Measurements from ENCODE around the gene NBPF4.
"Not testable (repeated sequence)": the region's sequence is repeated elsewhere in the genome, so short reads cannot be mapped to it uniquely, and the experiment has no call there.

The NBPF4 gene, protein sequence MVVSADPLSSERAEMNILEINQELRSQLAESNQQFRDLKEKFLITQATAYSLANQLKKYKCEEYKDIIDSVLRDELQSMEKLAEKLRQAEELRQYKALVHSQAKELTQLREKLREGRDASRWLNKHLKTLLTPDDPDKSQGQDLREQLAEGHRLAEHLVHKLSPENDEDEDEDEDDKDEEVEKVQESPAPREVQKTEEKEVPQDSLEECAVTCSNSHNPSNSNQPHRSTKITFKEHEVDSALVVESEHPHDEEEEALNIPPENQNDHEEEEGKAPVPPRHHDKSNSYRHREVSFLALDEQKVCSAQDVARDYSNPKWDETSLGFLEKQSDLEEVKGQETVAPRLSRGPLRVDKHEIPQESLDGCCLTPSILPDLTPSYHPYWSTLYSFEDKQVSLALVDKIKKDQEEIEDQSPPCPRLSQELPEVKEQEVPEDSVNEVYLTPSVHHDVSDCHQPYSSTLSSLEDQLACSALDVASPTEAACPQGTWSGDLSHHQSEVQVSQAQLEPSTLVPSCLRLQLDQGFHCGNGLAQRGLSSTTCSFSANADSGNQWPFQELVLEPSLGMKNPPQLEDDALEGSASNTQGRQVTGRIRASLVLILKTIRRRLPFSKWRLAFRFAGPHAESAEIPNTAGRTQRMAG

DNA sequence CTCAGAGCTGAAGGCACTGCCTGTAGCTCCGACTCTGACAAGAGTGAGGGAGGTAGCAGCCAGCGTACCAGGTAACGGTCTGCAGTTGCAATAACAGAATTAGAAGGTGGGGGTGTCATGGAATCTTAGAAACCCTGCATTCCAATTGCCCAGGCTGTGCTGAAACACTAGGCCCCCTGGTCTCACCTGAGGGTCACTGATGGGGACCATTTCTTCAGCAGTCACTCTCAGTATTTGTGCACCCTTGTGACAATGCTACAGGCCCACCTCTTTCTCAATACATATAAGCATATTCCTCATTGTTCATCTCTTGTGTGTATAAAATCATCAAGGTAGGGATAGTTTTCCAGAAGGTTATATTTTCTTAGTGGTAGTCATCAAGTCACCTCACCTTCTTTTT, at the start of gene NBPF4:
Gene NBPF4 (minus strand): TSS at position 101 of the 400 bp plus-strand sequence. CDS start 315 bp downstream, outside the sequence.
- not testable (repeated sequence) for H3K4me1 ChIP-seq (ENCODE audit: control insufficient read depth, low read depth, low read length); H3K4me3 ChIP-seq (ENCODE audit: low read length); H3K9me3 ChIP-seq (ENCODE audit: control insufficient read depth, low read depth, low read length); H3K27ac ChIP-seq (ENCODE audit: low read length); H3K27me3 ChIP-seq (ENCODE audit: control insufficient read depth, insufficient read depth, low read length); H3K9ac ChIP-seq (ENCODE audit: low read length); H3K36me3 ChIP-seq (ENCODE audit: control insufficient read depth, low read depth, low read length)

DNA sequence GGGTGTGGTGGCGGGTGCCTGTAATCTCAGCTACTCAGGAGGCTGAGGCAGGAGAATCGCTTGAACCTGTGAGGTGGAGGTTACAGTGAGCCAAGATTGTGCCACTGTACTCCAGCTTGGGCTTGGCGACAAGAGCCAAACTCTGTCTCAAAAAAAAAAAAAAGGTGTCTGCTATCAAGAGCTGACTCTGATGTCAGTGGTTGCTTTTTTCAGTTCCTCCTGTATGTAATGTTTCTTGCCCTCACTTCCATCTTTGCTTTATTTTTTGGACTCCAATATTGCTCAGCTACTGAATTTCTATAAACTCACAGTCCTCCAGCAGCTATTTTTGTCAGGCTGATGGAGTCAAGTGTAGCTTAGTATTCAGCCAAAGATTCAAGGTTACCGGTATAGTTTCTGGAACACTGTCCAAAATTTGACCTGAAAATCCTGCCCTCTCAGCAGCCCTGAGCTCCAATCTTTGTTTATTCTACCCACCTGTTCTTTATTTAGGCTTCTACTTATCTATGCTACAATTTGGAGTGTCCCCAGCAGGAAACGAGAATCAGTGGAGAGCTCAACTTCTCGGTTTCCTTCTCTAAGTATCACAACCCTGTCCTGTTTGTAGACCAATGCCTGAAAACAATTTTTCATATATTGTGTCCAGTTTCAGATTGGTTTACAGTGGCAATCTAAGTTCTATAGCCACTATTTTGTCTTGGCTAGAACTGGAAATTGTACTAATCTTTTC, 38.8 kb upstream of the NBPF4 start:
- not testable (repeated sequence) for H3K9me3 ChIP-seq (ENCODE audit: control insufficient read depth, low read depth, low read length); H3K9ac ChIP-seq (ENCODE audit: low read length); H3K36me3 ChIP-seq (ENCODE audit: control insufficient read depth, low read depth, low read length); H3K4me3 ChIP-seq (ENCODE audit: low read length); H3K4me1 ChIP-seq (ENCODE audit: control insufficient read depth, low read depth, low read length); H3K27ac ChIP-seq (ENCODE audit: low read length); H3K27me3 ChIP-seq (ENCODE audit: control insufficient read depth, insufficient read depth, low read length)

DNA sequence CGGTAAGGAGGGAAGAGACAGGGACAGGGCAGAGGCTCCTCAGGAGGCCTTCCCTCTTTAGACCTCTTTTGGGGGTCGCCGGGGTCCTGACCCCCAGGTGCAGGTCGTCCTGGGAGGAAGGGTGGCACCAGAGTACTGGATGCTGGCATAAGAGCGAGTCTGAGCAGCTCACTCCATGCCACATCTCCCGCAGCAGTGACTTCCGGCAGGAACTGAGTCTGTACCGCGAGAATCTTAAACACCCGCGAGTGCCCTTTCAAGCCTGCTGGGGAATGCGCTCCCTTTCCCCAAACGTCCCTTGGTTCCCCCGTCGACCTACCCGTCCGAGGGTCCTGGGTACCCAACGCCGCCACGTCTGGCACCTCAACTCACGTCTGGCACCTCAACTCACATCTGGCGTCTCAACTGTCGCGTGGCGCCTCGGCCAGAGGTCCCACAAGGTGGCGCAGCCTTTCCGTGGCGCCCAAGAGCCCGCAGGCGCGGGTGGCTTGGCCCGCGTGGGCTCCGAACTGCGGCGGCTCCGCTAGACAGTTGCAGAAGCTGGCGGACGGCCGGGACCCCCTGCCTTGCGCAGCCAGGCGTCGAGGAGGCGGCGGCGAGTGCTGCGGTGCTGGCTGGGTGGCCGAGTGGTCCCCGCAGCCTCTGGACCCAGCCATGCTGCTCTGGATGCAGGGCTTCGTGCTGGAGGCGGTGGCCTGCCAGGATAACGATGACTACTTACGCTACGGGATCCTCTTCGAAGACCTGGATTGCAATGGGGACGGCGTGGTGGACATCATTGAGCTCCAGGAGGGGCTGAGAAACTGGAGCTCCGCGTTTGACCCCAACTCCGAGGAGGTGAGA, 28.8 kb upstream of the NBPF4 start:
- H3K36me3 ChIP-seq (ENCODE audit: control insufficient read depth, low read depth, low read length); H3K9me3 ChIP-seq (ENCODE audit: control insufficient read depth, low read depth, low read length); H3K4me3 ChIP-seq (ENCODE audit: low read length); H3K27ac ChIP-seq (ENCODE audit: low read length); H3K4me1 ChIP-seq (ENCODE audit: control insufficient read depth, low read depth, low read length); H3K9ac ChIP-seq (ENCODE audit: low read length); H3K27me3 ChIP-seq (ENCODE audit: control insufficient read depth, insufficient read depth, low read length): not testable (repeated sequence)

DNA sequence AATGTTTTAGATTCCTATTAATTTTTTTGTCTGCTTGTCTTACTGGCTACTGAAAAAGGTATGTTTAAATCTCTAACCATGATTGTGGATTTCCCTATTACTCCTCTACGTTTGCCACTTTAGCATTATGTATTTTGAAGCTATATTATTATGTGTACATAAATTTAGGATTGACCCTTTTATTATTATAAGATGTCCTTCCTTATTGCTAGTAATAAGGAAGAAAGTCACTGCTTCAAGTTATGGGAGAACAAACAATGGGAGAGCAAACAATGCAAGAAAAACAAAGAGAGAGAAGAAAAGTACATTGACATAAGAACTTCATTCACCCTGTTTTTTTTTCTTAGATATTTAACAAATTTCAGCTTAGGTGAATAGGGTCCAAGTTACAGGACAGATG, 23.2 kb upstream of the NBPF4 start:
- H3K9me3 ChIP-seq (ENCODE audit: control insufficient read depth, low read depth, low read length); H3K27ac ChIP-seq (ENCODE audit: low read length); H3K27me3 ChIP-seq (ENCODE audit: control insufficient read depth, insufficient read depth, low read length); H3K4me1 ChIP-seq (ENCODE audit: control insufficient read depth, low read depth, low read length); H3K36me3 ChIP-seq (ENCODE audit: control insufficient read depth, low read depth, low read length); H3K4me3 ChIP-seq (ENCODE audit: low read length); H3K9ac ChIP-seq (ENCODE audit: low read length): not testable (repeated sequence)

DNA sequence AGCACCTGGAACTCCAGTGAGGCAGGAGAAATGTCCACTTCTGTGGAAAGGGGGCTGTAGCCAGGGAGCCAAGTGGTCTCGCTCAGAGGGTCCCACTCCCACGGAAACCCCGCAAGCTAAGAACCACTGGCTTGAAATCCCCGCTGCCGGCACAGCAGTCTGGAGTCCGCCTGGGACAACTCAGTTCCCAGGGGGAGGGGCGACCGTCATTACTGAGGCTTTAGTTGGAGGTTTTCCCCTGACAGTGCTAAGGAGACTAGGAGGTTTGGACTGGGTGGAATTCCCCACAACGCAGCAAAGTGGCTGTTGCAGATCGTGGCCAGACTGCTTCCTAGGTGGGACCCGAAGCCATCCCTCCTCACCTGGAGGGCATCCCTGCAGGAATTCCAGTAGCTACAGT, 18.1 kb upstream of the NBPF4 start:
- H3K4me3 ChIP-seq (ENCODE audit: low read length); H3K36me3 ChIP-seq (ENCODE audit: control insufficient read depth, low read depth, low read length); H3K9me3 ChIP-seq (ENCODE audit: control insufficient read depth, low read depth, low read length); H3K27ac ChIP-seq (ENCODE audit: low read length); H3K27me3 ChIP-seq (ENCODE audit: control insufficient read depth, insufficient read depth, low read length); H3K4me1 ChIP-seq (ENCODE audit: control insufficient read depth, low read depth, low read length); H3K9ac ChIP-seq (ENCODE audit: low read length): not testable (repeated sequence)

DNA sequence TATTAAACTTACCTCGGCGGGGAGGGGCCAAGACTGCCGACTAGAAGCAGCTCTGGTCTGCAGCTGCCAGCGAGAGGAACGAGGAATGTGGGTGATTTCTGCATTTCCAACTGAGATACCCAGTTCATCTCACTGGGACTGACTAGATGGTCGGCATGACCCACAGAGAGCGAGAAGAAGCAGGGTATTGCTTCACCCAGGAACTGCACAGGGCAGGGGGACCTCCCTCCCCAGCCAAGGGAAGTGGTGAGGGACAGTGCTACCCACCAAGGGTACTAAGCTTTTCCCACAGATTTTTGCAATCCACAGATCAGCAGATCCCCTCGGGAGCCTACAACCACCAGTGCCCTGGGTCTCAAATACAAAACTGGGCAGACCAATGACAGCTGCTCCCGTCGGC, 17.6 kb upstream of the NBPF4 start:
- H3K36me3 ChIP-seq (ENCODE audit: control insufficient read depth, low read depth, low read length); H3K9ac ChIP-seq (ENCODE audit: low read length); H3K9me3 ChIP-seq (ENCODE audit: control insufficient read depth, low read depth, low read length); H3K4me1 ChIP-seq (ENCODE audit: control insufficient read depth, low read depth, low read length); H3K4me3 ChIP-seq (ENCODE audit: low read length); H3K27ac ChIP-seq (ENCODE audit: low read length); H3K27me3 ChIP-seq (ENCODE audit: control insufficient read depth, insufficient read depth, low read length): not testable (repeated sequence)

DNA sequence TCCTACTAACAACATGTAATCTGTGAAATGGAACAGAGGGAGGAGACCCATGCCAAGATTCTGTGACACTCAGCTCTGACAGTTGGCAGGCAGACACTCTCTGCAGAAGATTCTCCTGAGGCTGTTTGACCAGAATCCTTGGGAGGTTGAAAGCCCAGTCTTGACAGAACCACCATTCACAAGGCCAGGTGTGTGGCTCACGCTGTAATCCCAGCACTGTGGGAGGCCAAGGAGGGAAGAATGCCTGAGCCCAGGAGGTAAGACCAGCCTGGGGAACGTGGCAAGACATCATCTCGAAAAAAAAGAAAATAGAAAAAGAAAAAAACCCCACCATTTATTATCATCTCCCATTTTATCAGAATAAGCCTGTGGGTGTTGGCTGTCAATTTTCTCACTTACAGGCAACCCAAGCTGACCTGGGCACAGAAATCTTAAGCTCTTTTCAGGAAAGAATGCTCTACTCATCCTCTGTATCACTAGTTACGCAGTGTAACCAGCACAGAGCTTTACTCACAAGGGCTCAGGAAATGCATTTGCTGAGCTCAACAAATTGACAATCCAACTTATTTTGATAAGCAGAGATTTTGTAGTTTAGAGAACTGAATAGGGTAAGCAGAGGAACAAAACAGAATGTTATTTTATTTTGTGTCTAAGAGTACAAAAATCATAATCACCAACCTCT, 16.8 kb upstream of the NBPF4 start:
- not testable (repeated sequence) for H3K4me3 ChIP-seq (ENCODE audit: low read length); H3K36me3 ChIP-seq (ENCODE audit: control insufficient read depth, low read depth, low read length); H3K27ac ChIP-seq (ENCODE audit: low read length); H3K9me3 ChIP-seq (ENCODE audit: control insufficient read depth, low read depth, low read length); H3K27me3 ChIP-seq (ENCODE audit: control insufficient read depth, insufficient read depth, low read length); H3K4me1 ChIP-seq (ENCODE audit: control insufficient read depth, low read depth, low read length); H3K9ac ChIP-seq (ENCODE audit: low read length)

DNA sequence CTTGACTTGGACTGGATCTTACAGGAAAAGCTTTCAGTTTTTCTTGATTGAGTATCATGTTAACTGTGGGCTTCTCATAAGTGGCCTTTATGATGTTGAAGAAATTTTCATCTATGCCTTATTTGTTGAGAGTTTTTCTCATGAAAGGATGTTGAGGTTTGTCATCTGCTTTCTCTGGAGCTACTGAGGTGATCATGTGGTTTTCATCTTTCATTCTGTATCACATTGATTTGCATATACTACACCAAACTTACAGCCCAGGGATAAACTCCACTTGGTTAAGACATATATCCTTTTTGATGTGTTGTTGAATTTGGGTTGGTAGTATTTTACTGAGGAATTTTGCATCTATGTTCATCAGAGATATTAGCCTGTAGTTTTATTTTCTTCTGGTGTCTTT, 11.6 kb upstream of the NBPF4 start:
- H3K27ac ChIP-seq (ENCODE audit: low read length); H3K9ac ChIP-seq (ENCODE audit: low read length); H3K27me3 ChIP-seq (ENCODE audit: control insufficient read depth, insufficient read depth, low read length); H3K4me3 ChIP-seq (ENCODE audit: low read length); H3K9me3 ChIP-seq (ENCODE audit: control insufficient read depth, low read depth, low read length); H3K36me3 ChIP-seq (ENCODE audit: control insufficient read depth, low read depth, low read length); H3K4me1 ChIP-seq (ENCODE audit: control insufficient read depth, low read depth, low read length): not testable (repeated sequence)

DNA sequence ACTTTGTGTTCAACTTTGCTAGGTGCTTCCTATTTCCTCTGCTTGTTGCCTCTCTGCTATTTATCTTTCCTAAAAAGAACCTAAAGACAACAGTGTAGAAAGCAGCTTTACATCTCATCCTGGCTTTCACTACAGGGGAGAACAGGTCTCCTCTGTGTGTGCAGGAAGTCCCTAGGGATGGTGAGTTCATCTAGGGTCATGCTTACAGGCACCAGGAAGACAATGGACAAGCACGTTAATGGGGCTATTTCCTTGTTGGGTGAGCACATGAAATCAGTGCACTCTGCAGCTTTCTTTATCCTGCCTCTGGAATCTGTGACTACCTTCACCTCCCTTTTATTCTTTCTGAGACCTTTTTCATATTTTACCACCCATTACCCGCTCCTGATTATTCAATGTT, 4.5 kb downstream of the NBPF4 start:
- H3K9me3 ChIP-seq (ENCODE audit: control insufficient read depth, low read depth, low read length); H3K4me1 ChIP-seq (ENCODE audit: control insufficient read depth, low read depth, low read length); H3K27me3 ChIP-seq (ENCODE audit: control insufficient read depth, insufficient read depth, low read length); H3K27ac ChIP-seq (ENCODE audit: low read length); H3K4me3 ChIP-seq (ENCODE audit: low read length); H3K9ac ChIP-seq (ENCODE audit: low read length); H3K36me3 ChIP-seq (ENCODE audit: control insufficient read depth, low read depth, low read length): not testable (repeated sequence)

DNA sequence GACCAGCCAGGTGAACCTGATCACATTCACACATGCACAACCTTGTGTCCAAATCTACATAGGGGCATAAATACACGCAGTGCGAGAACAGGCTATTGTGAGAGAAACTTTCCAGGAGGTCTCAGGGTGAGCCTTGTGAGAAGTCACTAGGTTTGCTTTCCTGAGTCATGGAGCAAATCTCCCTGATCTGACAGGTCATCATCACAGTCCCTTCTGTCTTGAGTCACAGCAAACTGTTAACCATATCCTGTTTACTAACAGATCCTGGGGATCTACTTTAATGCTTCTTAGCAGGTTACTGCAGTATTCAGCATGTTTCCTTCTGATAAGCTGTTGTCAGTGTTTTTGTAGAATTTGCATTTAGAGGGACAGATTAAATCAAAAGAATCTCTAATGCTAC, 8.6 kb downstream of the NBPF4 start:
- not testable (repeated sequence) for H3K9ac ChIP-seq (ENCODE audit: low read length); H3K27me3 ChIP-seq (ENCODE audit: control insufficient read depth, insufficient read depth, low read length); H3K4me3 ChIP-seq (ENCODE audit: low read length); H3K36me3 ChIP-seq (ENCODE audit: control insufficient read depth, low read depth, low read length); H3K4me1 ChIP-seq (ENCODE audit: control insufficient read depth, low read depth, low read length); H3K27ac ChIP-seq (ENCODE audit: low read length); H3K9me3 ChIP-seq (ENCODE audit: control insufficient read depth, low read depth, low read length)

DNA sequence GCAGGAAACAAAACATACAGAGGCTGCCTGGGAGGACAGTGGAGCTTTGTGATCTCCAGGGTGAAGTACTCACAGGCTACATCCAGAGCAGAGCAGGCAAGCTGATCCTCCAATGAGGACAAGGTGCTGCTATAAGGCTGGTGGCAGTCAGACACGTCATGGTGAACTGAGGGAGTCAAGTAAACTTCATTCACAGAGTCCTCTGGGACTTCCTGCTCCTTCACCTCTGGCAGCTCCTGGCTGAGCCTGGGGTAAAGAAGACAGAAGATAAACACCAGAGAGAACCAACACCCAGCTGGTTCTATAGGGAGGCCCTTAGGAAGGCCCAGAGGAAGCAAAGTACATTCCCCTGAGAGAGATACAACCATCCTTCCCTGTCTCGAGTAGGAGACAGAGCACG, 11.7 kb downstream of the NBPF4 start:
- H3K4me1 ChIP-seq (ENCODE audit: control insufficient read depth, low read depth, low read length); H3K36me3 ChIP-seq (ENCODE audit: control insufficient read depth, low read depth, low read length); H3K4me3 ChIP-seq (ENCODE audit: low read length); H3K9me3 ChIP-seq (ENCODE audit: control insufficient read depth, low read depth, low read length); H3K27me3 ChIP-seq (ENCODE audit: control insufficient read depth, insufficient read depth, low read length); H3K27ac ChIP-seq (ENCODE audit: low read length); H3K9ac ChIP-seq (ENCODE audit: low read length): not testable (repeated sequence)

Data from iPS-18a (cell line).